Stomach (tissue), 9 donors: ENCODE results near the gene SPX. TPM values are rescaled to one million over a fixed set of nuclear protein-coding genes. Genes with fewer than 3 reads are reported as not detected.

Experiments
- DNase-seq, 2 donors: peaks; one replicate each; pipeline versions ENCODE4 v3.0.0 to v3.0.0-alpha.2; 2013 to 2019
- H3K27ac ChIP-seq, 5 donors: fragments of 200-600 bp in 4 of 5; sonication (generic) in 4 of 5; one replicate each; pipeline ENCODE4 v1.5.1; 2013 to 2019; ENCODE audit warnings: mild to moderate bottlenecking in 1 of 5, moderate library complexity in 1 of 5
- H3K27me3 ChIP-seq, 3 donors: fragments of 200-600 bp; sonication (generic); one replicate each; pipeline ENCODE4 v1.5.1; 2017 to 2019; ENCODE audit warnings: mixed run types in 1 of 3
- H3K36me3 ChIP-seq, 4 donors: fragments of 200-600 bp; sonication (generic); 1 replicate in 3 of 4; 2 replicates in 1 of 4; pipeline ENCODE4 v1.5.1; 2016 to 2019
- H3K4me1 ChIP-seq, 4 donors: fragments of 200-600 bp; sonication (generic); one replicate each; pipeline ENCODE4 v1.5.1; 2016 to 2019
- H3K4me3 ChIP-seq, 4 donors: fragments of 200-600 bp; sonication (generic) in 3 of 4; one replicate each; pipeline ENCODE4 v1.5.1; 2016 to 2019; ENCODE audit warnings: mild to moderate bottlenecking in 1 of 4
- H3K9me3 ChIP-seq, 4 donors: fragments of 200-600 bp; sonication (generic); one replicate each; pipeline ENCODE4 v1.5.1; 2016 to 2019
- CTCF ChIP-seq, 7 experiments: fragments of 450-650 bp in 4 of 7; fragments of 200-600 bp in 3 of 7; sonication (generic) in 3 of 7; IDR thresholded peaks; one replicate each; pipeline ENCODE4 v1.5.1; 2016 to 2019; ENCODE audit warnings: antibody characterized with exemption in 7 of 7, control low read depth in 2 of 7, mild to moderate bottlenecking in 1 of 7
- EP300 ChIP-seq: sonication (generic); formaldehyde crosslinking; IDR thresholded peaks from one replicate; pipeline ENCODE4 v1.6.1; 2017; ENCODE audit warnings: antibody characterized with exemption
- POLR2A ChIP-seq, 4 donors: fragments of 450-650 bp; IDR thresholded peaks; one replicate each; pipeline ENCODE4 v1.6.1; 2016; ENCODE audit warnings: antibody characterized with exemption in 4 of 4, control low read depth in 2 of 4, mild to moderate bottlenecking in 1 of 4, moderate library complexity in 1 of 4
- POLR2AphosphoS5 ChIP-seq, 3 donors: sonication (generic); formaldehyde crosslinking; IDR thresholded peaks; one replicate each; pipeline ENCODE4 v1.6.1; 2016; ENCODE audit warnings: antibody characterized with exemption in 3 of 3
- WGBS, 5 donors: extraction: QIAGEN DNeasy Blood & Tissue Kit in 3 of 5; methylation state at CpG; one replicate each; pipeline versions ENCODE4 v1.1.5 to v1.1.7; 2013 to 2018; 5-methylcytosine and 5-hydroxymethylcytosine counted together
- intact Hi-C: fragments of 100-400 bp; cut with DNase I; formaldehyde crosslinking; loops from one replicate; pipeline ENCODE4 v1.15.1; 2023; ENCODE audit warnings: low total_unique reads
- polyA plus RNA-seq, 3 donors: library from polyadenylated mRNA; stranded (reverse); fragments of 200-250 nt; gene quantifications; one replicate each; pipeline ENCODE4 v1.2.3, GENCODE V29; 2013
- total RNA-seq, 5 donors: library from RNA; depleted of rRNA; stranded (reverse); fragments of >200 nt; gene quantifications; one replicate each; pipeline versions ENCODE4 v1.1.0 to v1.2.3, GENCODE V29; 2014 to 2016
- donor health status: healthy with polysubstance abuse.
- donor health status: Bipolar disorder and iron deficiency.
- donor health status: healthy.

Gene SPX
- total and polyA plus RNA-seq, 8 donors: 0.28 to 1.6 (median 1.0) TPM; not detected in 4

- Histone ChIP-seq H3K36me3 (peaks cover 27 to 74% (median 69%) of the 10 kb centered on the region in 4 donors), H3K9me3 (no peaks in the 10 kb centered on the region), H3K4me1 (no peaks in the 10 kb centered on the region), H3K27ac (no peak overlapping the region), H3K27me3 (no peaks in the 10 kb centered on the region), H3K4me3 (no peak overlapping the region)
- no peak for DNase-seq
- 68 to 78% (median 73%) methylated on average over 3 of the region's 3 CpGs for WGBS, 5 donors
- TF ChIP-seq EP300 (no peak), CTCF (IDR thresholded peaks at IDR 0.05) (no peak), POLR2AphosphoS5 (IDR thresholded peaks at IDR 0.05) (no peak), POLR2A (IDR thresholded peaks at IDR 0.05) (no peak)
- intact Hi-C loops: no loop called here
These were observed 42.6 kb upstream of the SPX start for GRCh38 chr12:21483531-21483930.

- H3K27ac ChIP-seq: no peak overlapping the region
- TF ChIP-seq POLR2A (IDR thresholded peaks at IDR 0.05) (no peak), EP300 (no peak), CTCF (IDR thresholded peaks at IDR 0.05) (no peak), POLR2AphosphoS5 (IDR thresholded peaks at IDR 0.05) (no peak)
- H3K4me3 ChIP-seq: no peak overlapping the region
- H3K36me3 ChIP-seq: peaks cover 26 to 71% (median 70%) of the 10 kb centered on the region in 4 donors
- no peak for DNase-seq
- intact Hi-C loops: no loop called here
- H3K4me1 ChIP-seq: no peaks in the 10 kb centered on the region
- no peaks in the 10 kb centered on the region for H3K9me3 ChIP-seq
- no peaks in the 10 kb centered on the region for H3K27me3 ChIP-seq
These were observed 40.1 kb upstream of the SPX start for GRCh38 chr12:21485998-21486397.

- TF ChIP-seq POLR2A (IDR thresholded peaks at IDR 0.05) (no peak), EP300 (no peak), POLR2AphosphoS5 (IDR thresholded peaks at IDR 0.05) (no peak), CTCF (IDR thresholded peaks at IDR 0.05) (no peak)
- intact Hi-C loops: no loop called here
- no peaks in the 10 kb centered on the region for H3K9me3 ChIP-seq
- peak overlapping the region in 1 of 4 donors; percentile 95 for H3K4me3 ChIP-seq
- no peak for DNase-seq
- no peak overlapping the region for H3K27ac ChIP-seq
- WGBS, 5 donors: 73 to 82% (median 75%) methylated on average over 2 of the region's 2 CpGs
- H3K27me3 ChIP-seq: no peaks in the 10 kb centered on the region
- peaks cover 9 to 37% (median 37%) of the 10 kb centered on the region in 4 donors for H3K36me3 ChIP-seq
- H3K4me1 ChIP-seq: peaks cover 24 to 49% (median 38%) of the 10 kb centered on the region in 4 donors
These were observed 26.3 kb upstream of the SPX start for GRCh38 chr12:21499765-21500164.

GRCh38 chr12:21500786-21501257 lies 25.3 kb upstream of the SPX start:
- TF ChIP-seq POLR2AphosphoS5 (IDR thresholded peaks at IDR 0.05) (no peak), EP300 (no peak)
- no peak for DNase-seq
- intact Hi-C loops: no loop called here
- Histone ChIP-seq H3K27me3 (no peaks in the 10 kb centered on the region), H3K9me3 (no peaks in the 10 kb centered on the region), H3K36me3 (peaks cover 5 to 28% (median 27%) of the 10 kb centered on the region in 4 donors), H3K4me3 (peak overlapping the region; percentile 65 to 95 (median 92)), H3K4me1 (peaks cover 24 to 60% (median 43%) of the 10 kb centered on the region in 4 donors), H3K27ac (peak overlapping the region; percentile 68 to 96 (median 87))
- 8 to 11% (median 9%) methylated on average over 8 of the region's 8 CpGs for WGBS, 5 donors
